CD4-positive, alpha-beta T cell (primary cell): ENCODE results near the gene TMEM95. TPM values are rescaled to one million over a fixed set of nuclear protein-coding genes. Genes with fewer than 3 reads are reported as not detected.

ENCODE experiments used
- ATAC-seq: fragments of 200-7000 bp; cut with Tn5 transposase; one replicate; pipeline ENCODE4 v1.10.0; 2022; ENCODE audit warnings: mild to moderate bottlenecking; ENCODE audit not compliant: poor library complexity
- CTCF ChIA-PET: fragments of 350-600 bp; sonication (Branson Sonifier 250); formaldehyde crosslinking; loops from one replicate; lab custom pipeline; 2021; ENCODE audit warnings: antibody characterized with exemption, inconsistent platforms; lab: Charles Lee
- POLR2A ChIA-PET: fragments of 350-600 bp; sonication (Branson Sonifier 250); formaldehyde crosslinking; loops from one replicate; lab custom pipeline; 2021; ENCODE audit warnings: antibody characterized with exemption, inconsistent platforms; lab: Charles Lee
- DNase-seq, 14 experiments: peaks; one replicate each; pipeline ENCODE4 v3.0.0-alpha.2; 2013 to 2020; ENCODE audit warnings: mixed read lengths in 2 of 14
- H3K27ac ChIP-seq, 2 donors: one replicate each; pipeline versions ENCODE4 v1.5.1 to v1.7.0; 2013; ENCODE audit warnings: low read length in 2 of 2, low read depth in 1 of 2, mild to moderate bottlenecking in 1 of 2
- H3K27me3 ChIP-seq, 2 experiments: 1 replicate in 1 of 2; 2 replicates in 1 of 2; pipeline versions ENCODE4 v1.6.1 to v1.7.0; 2013; ENCODE audit warnings: low read length in 2 of 2, control low read depth in 1 of 2, mild to moderate bottlenecking in 1 of 2, moderate library complexity in 1 of 2; ENCODE audit not compliant: insufficient read depth in 2 of 2, control insufficient read depth in 1 of 2
- H3K36me3 ChIP-seq: one replicate; pipeline ENCODE4 v1.6.1; 2013; ENCODE audit warnings: low read length, control low read depth; ENCODE audit not compliant: insufficient read depth
- H3K4me1 ChIP-seq: one replicate; pipeline ENCODE4 v1.6.1; 2013; ENCODE audit warnings: low read length, control low read depth; ENCODE audit not compliant: insufficient read depth
- H3K4me3 ChIP-seq: one replicate; pipeline ENCODE4 v1.5.1; 2013; ENCODE audit warnings: mild to moderate bottlenecking, low read length, moderate library complexity
- H3K9me3 ChIP-seq, 2 experiments: 1 replicate in 1 of 2; 2 replicates in 1 of 2; pipeline versions ENCODE4 v1.6.1 to v1.7.0; 2013; ENCODE audit warnings: low read length in 2 of 2, mild to moderate bottlenecking in 2 of 2, control low read depth in 1 of 2, moderate library complexity in 1 of 2; ENCODE audit not compliant: control insufficient read depth in 1 of 2, insufficient read depth in 1 of 2
- H3K27ac Mint-ChIP-seq: one replicate; pipeline ENCODE4 v1.8.0; 2020; ENCODE audit warnings: mixed read lengths
- H3K27me3 Mint-ChIP-seq: one replicate; pipeline ENCODE4 v1.8.0; 2021; ENCODE audit warnings: mixed read lengths
- H3K36me3 Mint-ChIP-seq: one replicate; pipeline ENCODE4 v1.8.0; 2021; ENCODE audit warnings: low read depth, mixed read lengths
- H3K4me1 Mint-ChIP-seq: one replicate; pipeline ENCODE4 v1.8.0; 2021; ENCODE audit warnings: low read depth, mixed read lengths
- H3K4me3 Mint-ChIP-seq: one replicate; pipeline ENCODE4 v1.8.0; 2020; ENCODE audit warnings: mild to moderate bottlenecking, mixed read lengths
- H3K9me3 Mint-ChIP-seq: one replicate; pipeline ENCODE4 v1.8.0; 2020; ENCODE audit warnings: mixed read lengths
- CTCF ChIP-seq: fragments of 200-600 bp; IDR thresholded peaks from one replicate; pipeline ENCODE4 v1.8.0; 2022; ENCODE audit warnings: antibody characterized with exemption, mild to moderate bottlenecking
- intact Hi-C, 2 experiments: fragments of 100-400 bp; cut with DNase I in 1 of 2; cut with micrococcal nuclease in 1 of 2; formaldehyde crosslinking; loops; one replicate each; pipeline versions ENCODE4 v1.15.1 to v1.9.0; 2023 to 2025; cut with DNase I, micrococcal nuclease
- total RNA-seq, 174 experiments: library from RNA in 2 of 174; stranded (reverse) in 2 of 174; gene quantifications; one replicate each; pipeline ENCODE4 v1.2.3 and lab custom pipeline; 2021 to 2026

The TMEM95 gene
- total RNA-seq, 2 experiments from 2014 or later, result not detected

GRCh38 chr17:7403043-7403726 lies 48.2 kb downstream of the TMEM95 start:
- intact Hi-C loops, result loop anchor here in 1 of 2 experiments (10.0 kb wide), 1 partner anchor 48 kb away; the partner anchor contains the start of genes KCTD11 and TMEM95
- ChIA-PET CTCF (interaction anchor here (1.3 to 2.6 kb wide), 5 partner anchors 9 to 107 kb away, joined by 3 to 18 read pairs (median 6); partner anchors contain the start of genes PLSCR3 and TMEM102), POLR2A (interaction anchor here (0.9 to 2.9 kb wide), 16 partner anchors 8 to 357 kb away, joined by 3 to 37 read pairs (median 7); partner anchors contain the start of genes ACAP1, NEURL4, PLSCR3 and POLR2A)
- peak overlapping the region in 1 of 2 donors; percentile 36 for H3K27ac ChIP-seq
- Mint-ChIP-seq H3K27ac (peak overlapping the region; percentile 87), H3K4me3 (peak overlapping the region; percentile 98), H3K4me1 (peaks cover 28% of the 10 kb centered on the region), H3K36me3 (peaks cover 9% of the 10 kb centered on the region), H3K9me3 (no peaks in the 10 kb centered on the region), H3K27me3 (no peaks in the 10 kb centered on the region)
- H3K9me3 ChIP-seq, result no peaks in the 10 kb centered on the region
- H3K27me3 ChIP-seq, result peaks cover 0 to 5% of the 10 kb centered on the region in 2 experiments
- no peak for TF ChIP-seq CTCF
- peak overlapping the region; percentile 77 for H3K4me3 ChIP-seq
- ATAC-seq, result no peak
- H3K36me3 ChIP-seq, result no peaks in the 10 kb centered on the region
- peaks cover 29% of the 10 kb centered on the region for H3K4me1 ChIP-seq
- peak in 6 of 14 experiments; percentile 14 to 54 (median 26) for DNase-seq

GRCh38 chr17:7403727-7403976 lies 48.7 kb downstream of the TMEM95 start:
- Histone ChIP-seq H3K36me3 (no peaks in the 10 kb centered on the region), H3K9me3 (no peaks in the 10 kb centered on the region), H3K27ac (peak overlapping the region in 1 of 2 donors; percentile 36), H3K4me1 (peaks cover 31% of the 10 kb centered on the region), H3K27me3 (peaks cover 0 to 5% of the 10 kb centered on the region in 2 experiments), H3K4me3 (peak overlapping the region; percentile 77)
- ChIA-PET POLR2A (interaction anchor here (0.8 to 2.9 kb wide), 21 partner anchors 8 to 368 kb away, joined by 3 to 37 read pairs (median 6); partner anchors contain the start of genes ACAP1, MPDU1, NEURL4 and PLSCR3), CTCF (interaction anchor here (1.3 to 2.6 kb wide), 5 partner anchors 10 to 107 kb away, joined by 3 to 18 read pairs (median 6); partner anchors contain the start of genes PLSCR3 and TMEM102)
- Mint-ChIP-seq H3K4me3 (peak overlapping the region; percentile 98), H3K36me3 (peaks cover 9% of the 10 kb centered on the region), H3K27me3 (no peaks in the 10 kb centered on the region), H3K9me3 (no peaks in the 10 kb centered on the region), H3K4me1 (peaks cover 28% of the 10 kb centered on the region), H3K27ac (peak overlapping the region; percentile 87)
- DNase-seq (no peak), ATAC-seq (no peak)
- intact Hi-C loops, result loop anchor here in 1 of 2 experiments (10.0 kb wide), 1 partner anchor 49 kb away; the partner anchor contains the start of genes KCTD11 and TMEM95
- no peak for TF ChIP-seq CTCF

- Histone ChIP-seq H3K9me3 (no peaks in the 10 kb centered on the region), H3K4me1 (peaks cover 36% of the 10 kb centered on the region), H3K36me3 (no peaks in the 10 kb centered on the region), H3K4me3 (peak within 1 kb of the TSS; percentile 77), H3K27me3 (peaks cover 0 to 5% of the 10 kb centered on the region in 2 experiments), H3K27ac (peak within 1 kb of the TSS in 1 of 2 donors; percentile 82)
- peaks cover 9% of the 10 kb centered on the region for H3K36me3 Mint-ChIP-seq
- ChIA-PET CTCF (interaction anchor here (0.8 to 2.6 kb wide), 5 partner anchors 10 to 675 kb away, joined by 4 to 18 read pairs (median 6); partner anchors contain the start of genes PLSCR3 and TMEM102), POLR2A (interaction anchor here (0.6 to 2.9 kb wide), 25 partner anchors 9 to 368 kb away, joined by 3 to 37 read pairs (median 6); partner anchors contain the start of genes ACAP1, MPDU1, NEURL4 and PLSCR3)
- H3K27me3 Mint-ChIP-seq, result no peaks in the 10 kb centered on the region
- peak within 1 kb of the TSS; percentile 98 for H3K4me3 Mint-ChIP-seq
- H3K9me3 Mint-ChIP-seq, result no peaks in the 10 kb centered on the region
- DNase-seq (peak; percentile 90 to 99 (median 94)), ATAC-seq (peak; percentile 88)
- no peak for TF ChIP-seq CTCF
- peak within 1 kb of the TSS; percentile 87 for H3K27ac Mint-ChIP-seq
- intact Hi-C loops, result loop anchor here (1.0 to 10.0 kb wide), 4 partner anchors 10 to 80 kb away; partner anchors contain the start of genes PLSCR3 (in 2 of the 2), KCTD11 (in 1 of the 2), POLR2A (in 1 of the 2) and TMEM102 (in 1 of the 2)
- H3K4me1 Mint-ChIP-seq, result peaks cover 31% of the 10 kb centered on the region
Observed at GRCh38 chr17:7403977-7404736, 49.2 kb downstream of the TMEM95 start, which contains the start of gene TMEM256. TMEM256 (minus strand) TSS chr17:7404097; CDS start chr17:7404084, 13 bp downstream.
